Activated T-cell treated with anti-CD3 and anti-CD28 coated beads, Interleukin-2, amount 50 U/mL, for 48 hours (primary cell): ENCODE measurements around the gene SDHAF4.
"Not testable (repeated sequence)": the region's sequence is repeated elsewhere in the genome, so short reads cannot be mapped to it uniquely, and the experiment has no call there.

Experiments
- DNase-seq, 2 experiments: peaks; one replicate each; pipeline ENCODE4 v3.0.0-alpha.2; 2020

Gene SDHAF4

DNA sequence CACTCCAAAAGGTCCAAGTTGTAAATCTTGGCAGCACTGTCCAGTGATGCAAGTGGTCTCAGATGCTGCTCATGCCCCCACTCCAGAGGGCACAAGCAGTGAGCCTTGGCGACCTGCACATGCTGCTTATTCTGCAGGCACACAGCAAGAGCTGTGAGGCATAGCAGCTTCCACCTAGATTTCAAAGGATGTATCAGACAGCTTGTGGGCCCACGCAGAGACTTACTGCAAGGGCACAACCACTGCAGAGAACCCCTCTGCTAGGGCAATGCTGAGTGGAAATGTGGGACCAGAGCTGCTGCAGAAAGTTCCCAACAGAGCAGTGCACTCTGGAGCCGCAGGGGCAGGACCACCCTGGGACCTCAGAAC, 26.4 kb downstream of the SDHAF4 start:
- no peak for DNase-seq

DNA sequence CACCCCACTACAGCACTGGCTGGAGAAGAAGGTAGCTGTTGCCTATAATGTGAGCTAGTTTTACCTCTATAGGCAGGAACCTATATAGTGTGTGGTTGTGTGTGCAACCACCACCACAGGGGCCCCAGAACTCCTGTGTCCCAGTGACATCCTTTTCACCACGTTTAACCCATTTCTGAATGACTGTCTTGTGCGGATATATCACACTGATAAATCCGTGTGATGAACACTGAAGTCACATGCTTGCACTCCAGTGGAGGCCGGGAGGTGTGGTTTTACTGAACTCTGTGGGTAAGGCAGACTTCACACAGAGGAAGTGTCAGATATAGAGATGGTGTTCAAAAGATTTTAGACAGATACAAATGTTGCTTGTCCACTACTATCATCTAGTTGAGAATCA, 32.5 kb downstream of the SDHAF4 start:
- peak in 1 of 2 experiments; percentile 21 for DNase-seq

DNA sequence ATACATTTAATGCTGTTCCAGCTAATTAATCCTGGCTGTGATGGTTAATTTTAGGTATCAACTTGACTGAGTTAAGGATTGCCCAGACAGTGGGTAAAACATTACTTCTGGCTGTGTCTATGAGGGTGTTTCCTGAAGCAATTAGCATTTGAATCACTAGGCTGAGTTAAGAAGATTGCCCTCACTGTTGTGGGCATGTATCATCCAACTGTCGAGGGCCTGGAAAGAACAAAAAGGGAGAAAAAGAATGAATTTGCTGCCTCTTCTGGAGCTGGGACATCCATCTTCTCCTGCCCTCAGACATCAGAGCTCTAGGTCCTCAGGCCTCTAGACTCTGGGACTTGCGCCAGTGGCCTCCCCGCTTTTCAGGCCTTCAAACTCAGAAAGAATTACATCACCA, 34.3 kb downstream of the SDHAF4 start:
- DNase-seq: no peak

DNA sequence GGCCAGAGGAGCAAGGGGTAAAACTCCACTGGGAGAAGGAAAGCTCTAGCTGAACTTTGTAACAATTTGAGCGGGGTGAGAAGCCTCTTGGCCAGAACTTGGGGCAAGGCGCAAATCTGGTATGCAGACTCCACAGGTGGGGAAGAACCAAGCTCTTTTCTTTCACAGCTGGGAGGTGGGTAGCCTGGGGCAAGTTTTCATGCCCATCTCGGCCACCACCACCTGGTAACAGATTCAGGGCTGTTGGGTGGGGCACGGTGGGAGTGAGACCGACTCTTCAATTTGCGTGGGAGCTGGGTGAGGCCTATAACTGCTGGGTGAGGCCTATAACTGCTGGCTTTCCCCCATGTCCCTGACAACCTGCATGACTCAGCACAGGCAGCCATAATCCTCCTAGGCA, 37.5 kb downstream of the SDHAF4 start:
- DNase-seq: no peak

DNA sequence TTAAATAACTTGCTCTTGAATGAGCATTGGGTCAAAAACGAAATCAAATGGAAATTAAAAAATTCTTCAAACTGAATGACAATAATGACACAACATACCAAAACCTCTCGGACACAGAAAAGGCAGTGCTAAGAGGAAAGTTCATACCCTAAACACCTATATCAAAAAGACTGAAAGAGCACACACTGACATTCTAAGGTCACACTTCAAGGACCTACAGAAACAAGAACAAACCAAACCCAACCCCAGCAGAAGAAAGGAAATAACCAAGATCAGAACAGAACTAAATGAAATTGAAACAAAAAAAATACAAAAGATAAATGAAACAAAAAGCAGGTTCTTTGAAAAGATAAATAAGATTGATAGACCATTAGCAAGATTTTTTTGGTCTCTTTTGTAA, 40.6 kb downstream of the SDHAF4 start:
- DNase-seq: not testable (repeated sequence)

DNA sequence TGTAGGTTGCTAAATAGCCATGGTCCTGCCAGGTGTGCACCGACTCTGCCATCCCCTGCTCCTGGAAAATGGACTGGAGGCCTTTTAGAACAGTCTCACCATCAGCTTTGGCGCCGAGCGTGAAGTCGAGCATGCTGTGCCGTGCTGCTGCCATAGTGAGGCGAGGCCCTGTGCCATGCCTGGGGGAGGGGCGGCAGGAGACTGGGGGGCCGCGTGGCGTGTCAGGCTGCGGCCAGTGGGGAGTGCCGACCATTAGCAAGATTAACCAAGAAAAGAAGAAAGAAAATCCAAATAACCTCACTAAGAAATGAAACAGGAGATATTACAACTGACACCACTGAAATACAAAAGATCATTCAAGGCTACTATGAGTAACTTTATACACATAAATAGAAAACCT, 42.5 kb downstream of the SDHAF4 start:
- DNase-seq: not testable (repeated sequence)

DNA sequence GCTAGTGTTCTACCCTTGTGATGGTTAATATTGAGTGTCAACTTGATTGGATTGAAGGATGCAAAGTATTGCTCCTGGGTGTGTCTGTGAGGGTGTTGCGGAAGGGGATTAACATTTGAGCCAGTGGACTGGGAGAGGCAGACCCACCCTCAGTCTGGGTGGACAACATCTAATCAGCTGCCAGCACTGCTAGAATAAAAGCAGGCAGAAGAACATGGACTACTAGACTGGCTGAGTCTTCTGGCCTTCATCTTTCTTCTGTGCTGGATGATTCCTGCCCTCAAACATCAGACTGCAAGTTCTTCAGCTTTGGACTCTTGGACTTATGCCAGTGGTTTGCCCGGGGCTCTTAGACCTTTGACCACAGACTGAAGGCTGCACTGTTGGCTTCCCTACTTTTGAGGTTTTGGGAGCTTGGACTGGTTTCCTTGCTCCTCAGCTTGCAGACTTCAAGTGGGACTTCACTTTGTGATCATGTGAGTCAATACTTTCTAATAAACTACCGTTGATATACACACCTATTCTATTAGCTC, 50.1 kb downstream of the SDHAF4 start:
- no peak for DNase-seq

DNA sequence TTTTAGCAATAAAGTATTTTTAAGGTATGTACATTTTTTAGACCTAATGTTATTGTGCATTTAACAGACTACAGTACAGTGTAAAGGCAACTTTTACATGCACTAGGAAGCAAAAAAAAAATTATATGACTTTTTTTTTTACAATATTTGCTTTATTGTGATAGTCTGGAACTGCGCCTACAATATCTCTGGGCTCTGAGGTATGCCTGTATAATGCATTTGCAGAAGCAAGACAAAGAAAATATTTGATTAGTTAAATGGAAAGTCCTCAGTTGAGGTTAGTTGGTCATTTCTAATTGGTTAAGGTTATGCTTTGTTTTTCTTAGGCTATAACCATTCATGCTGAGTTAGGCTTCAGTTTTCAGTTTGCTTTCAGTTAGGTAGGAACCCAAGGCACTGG, 54.0 kb downstream of the SDHAF4 start:
- DNase-seq: no peak

DNA sequence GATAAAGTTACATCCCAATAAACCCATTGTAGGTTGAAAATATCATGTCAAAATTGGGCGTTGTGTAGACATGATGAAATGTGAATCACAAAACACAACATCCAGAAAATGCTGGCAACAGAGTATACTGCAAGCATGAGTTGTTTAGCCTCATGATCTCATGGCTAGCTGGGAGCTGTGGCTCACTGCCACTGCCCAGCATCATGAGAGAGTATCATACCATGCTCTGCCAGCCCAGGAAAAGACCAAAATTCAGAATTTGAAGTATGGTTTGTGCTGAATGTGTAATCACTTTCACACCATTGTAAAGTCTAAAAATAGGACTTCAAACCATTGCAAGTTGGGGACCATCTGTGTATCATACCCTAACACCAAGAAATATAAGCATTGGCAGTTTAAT, 55.7 kb downstream of the SDHAF4 start:
- DNase-seq: no peak

DNA sequence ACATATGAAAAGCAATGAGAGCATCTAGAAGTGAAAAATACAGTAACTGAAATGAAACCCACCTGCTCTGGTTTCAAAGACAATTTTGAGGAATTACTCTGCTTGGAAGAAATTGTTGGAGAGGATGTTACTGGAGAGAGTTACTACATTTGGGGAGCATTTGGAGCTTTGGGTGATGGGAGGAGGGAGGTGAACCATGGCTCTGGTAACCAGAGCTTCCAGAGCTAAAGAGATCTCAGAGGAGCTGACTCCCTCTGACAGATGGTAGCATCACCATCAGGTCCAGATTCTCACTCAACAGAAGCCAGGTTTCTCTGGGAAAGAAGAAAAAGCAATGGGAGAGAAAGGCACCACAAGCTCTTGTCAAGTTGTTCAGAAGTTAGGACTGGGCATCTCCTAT, 58.7 kb downstream of the SDHAF4 start:
- DNase-seq: no peak

DNA sequence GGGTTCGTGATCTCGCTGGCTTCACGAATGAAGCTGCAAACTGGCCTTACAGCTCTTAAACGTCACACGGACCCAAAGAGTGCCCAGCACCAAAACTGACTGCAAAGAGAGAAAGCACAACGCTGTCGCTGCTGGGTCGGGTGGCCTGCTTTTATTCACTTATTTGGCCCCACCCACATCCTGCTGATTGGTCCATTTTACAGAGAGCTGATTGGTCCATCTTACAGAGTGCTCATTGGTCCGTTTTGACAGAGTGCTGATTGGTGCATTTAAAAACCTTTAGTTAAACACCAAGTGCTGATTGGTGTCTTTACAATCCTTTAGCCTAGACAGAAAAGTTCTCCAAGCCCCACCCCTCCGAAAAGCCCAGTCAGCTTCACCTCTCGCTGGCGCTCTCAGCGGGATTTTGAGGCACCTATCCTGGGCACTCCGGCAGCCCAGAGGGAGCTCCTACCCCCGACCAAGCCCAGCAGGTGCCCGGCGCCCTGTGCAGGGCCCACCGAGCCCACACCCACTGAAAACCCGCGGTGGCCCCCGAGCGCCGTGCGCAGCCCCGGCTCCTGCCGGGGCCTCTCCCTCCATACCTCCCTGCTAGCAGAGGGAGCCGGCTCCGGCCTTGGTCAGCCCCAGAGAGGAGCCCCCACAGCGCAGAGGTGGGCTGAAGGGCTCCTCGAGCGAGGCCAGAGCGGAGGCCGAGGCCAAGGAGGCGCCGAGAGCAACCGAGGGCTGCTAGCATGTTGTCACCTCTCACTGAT, 60.9 kb downstream of the SDHAF4 start:
- no peak for DNase-seq

DNA sequence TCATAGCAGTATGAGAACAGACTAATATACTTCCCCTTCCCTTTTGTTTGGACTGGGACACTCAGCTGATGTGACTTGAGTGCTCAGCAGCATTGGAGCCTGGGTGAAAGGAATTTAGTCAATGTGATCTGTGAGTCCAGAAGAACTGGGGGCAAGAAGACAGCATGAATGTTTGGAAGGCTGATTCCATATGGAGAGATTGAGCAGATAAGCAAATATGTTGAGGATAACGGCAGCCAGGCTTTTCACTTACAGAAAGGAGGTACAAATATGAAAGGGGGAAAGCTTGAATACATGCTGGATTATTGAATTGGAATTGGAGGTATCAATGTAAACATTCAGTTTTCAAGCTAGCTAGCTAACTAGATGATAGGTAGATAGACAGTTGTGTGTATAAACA, 63.2 kb downstream of the SDHAF4 start:
- no peak for DNase-seq

DNA sequence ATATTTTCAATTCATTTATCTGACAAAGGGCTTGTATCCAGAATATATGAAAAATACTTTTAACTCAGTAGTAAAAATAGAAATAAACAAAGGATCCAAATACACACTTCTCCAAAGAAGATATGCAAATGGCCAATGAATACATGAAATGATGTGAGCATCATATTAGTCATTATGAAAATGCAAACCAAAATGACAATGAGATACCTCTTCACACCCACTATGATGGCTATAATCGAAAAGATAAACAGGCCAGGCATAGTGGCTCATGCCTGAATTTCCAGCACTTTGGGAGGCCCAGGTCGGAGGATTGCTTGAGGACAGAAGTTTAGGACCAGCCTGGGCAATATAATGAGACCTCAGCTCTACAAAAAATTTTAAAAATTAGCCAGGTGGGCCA, 67.1 kb downstream of the SDHAF4 start:
- DNase-seq: no peak

DNA sequence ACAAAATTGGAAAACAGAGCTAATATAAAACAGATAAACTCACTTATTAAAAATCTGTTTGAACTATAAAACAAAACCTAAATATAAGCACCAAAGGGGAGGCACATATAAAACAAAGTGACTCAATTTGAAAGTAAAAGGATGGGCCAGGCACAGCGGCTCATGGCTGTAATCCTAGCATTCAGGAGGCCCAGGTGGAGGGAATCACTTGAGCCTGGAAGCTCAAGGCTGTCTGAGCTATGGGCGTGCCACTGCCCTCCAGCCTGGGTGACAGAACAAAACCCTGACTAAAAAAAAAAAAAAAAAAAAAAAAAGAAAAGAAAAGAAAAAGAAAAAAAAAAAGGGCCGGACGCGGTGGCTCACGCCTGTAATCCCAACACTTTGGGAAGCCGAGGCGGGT, 69.9 kb downstream of the SDHAF4 start:
- no peak for DNase-seq

DNA sequence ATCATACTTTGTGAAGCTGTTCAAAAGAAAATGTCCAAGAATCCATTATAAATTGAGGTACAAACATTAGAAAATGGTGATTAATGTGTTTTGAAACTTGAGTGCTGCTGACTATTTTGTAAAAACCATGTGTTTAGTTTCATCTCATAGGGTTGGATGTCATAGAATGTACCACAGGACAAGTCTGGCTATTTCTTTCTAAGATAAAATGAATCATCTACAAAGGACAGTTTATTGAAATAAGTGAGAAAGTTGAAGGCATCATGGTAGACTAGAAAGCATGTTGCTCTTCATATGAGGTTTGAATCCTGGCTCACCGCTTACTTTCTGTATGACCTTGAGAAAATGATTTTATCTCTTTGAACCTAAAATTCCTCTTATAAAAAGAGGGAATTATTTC, 71.7 kb downstream of the SDHAF4 start:
- no peak for DNase-seq
